ENCODE results near the gene TJP1.

The TJP1 gene

GRCh38 chr15:29728418-29728817 lies 93.8 kb downstream of the TJP1 start:
- no peak for TF ChIP-seq CTCF (IDR thresholded peaks at IDR 0.05; ENCODE audit: low read depth, low read length, missing control alignments)

DNA sequence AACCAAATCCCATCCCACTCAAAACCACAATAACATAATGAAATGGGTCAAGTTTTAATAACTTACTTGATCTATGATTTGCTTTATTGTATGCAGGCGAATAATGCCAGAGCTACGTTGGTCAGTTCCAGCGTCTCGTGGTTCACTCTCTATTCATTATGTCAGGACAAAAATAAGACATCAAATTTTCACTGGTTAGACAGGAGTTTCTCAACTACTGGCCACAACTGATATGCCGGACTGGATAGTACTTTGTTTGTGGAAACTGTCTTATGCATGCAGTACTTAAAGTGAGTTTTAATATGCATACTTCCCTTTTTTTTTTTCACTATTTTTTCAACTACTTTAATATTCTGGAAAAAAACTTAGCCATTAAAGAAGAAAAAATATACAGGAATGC lies 94.4 kb downstream of the TJP1 start:
- H3K4me3 ChIP-seq (ENCODE audit: low read depth, low read length): no peak overlapping the region
- TF ChIP-seq CTCF (IDR thresholded peaks at IDR 0.05; ENCODE audit: low read depth, low read length, missing control alignments): no peak
- DNase-seq (ENCODE audit: low read depth): no peak

More at GRCh38 chr15:29728418-29728817, 93.8 kb downstream of the TJP1 start:
- H3K4me3 ChIP-seq (ENCODE audit: low read depth, low read length): no peak overlapping the region
- DNase-seq (ENCODE audit: low read depth): no peak

- no peak for DNase-seq (ENCODE audit: low read depth)
- TF ChIP-seq CTCF (IDR thresholded peaks at IDR 0.05; ENCODE audit: low read depth, low read length, missing control alignments): no peak
- H3K4me3 ChIP-seq (ENCODE audit: low read depth, low read length): no peak overlapping the region
Measured at GRCh38 chr15:29726553-29726952, 95.7 kb downstream of the TJP1 start.

DNA sequence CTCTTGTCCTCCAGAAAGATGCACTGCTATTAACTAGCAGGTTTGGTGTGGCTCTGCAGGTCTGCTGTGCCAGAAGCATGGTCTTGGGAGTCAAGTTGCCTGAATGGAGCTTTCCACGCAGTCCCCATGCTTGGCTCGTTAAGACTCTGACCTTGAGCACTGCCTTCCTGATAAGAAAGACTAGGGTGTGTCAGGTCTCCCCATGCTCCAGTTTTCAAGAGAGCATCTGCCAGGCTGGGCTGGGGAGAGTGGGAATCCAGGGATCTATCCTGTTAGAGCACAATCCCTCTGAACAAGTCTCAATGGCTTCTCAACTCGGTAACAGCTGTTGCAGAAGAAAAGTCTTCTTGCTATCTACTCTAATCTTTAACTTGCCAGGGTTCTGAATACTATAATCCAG lies 98.2 kb downstream of the TJP1 start:
- TF ChIP-seq CTCF (IDR thresholded peaks at IDR 0.05; ENCODE audit: low read depth, low read length, missing control alignments): no peak
- no peak for DNase-seq (ENCODE audit: low read depth)
- no peak overlapping the region for H3K4me3 ChIP-seq (ENCODE audit: low read depth, low read length)

DNA sequence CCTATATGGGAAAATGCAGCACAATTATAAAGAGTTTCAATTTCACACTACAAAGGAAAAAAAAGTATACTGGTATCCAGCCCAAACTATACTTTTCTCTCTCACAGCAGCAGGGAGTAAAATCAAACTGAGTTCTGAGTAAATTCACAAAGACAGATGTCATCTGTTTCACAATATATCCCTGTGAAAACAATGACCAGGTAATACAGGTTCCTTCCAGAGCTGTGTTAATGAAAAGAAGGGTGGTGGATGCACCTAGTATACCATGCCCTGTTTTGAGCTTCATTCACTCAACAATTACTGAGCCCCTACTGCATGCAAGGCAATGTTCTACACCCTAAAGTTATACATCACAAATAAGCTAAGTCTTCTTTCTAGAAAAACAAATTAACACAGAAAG lies 108.5 kb downstream of the TJP1 start:
- no peak for TF ChIP-seq CTCF (IDR thresholded peaks at IDR 0.05; ENCODE audit: low read depth, low read length, missing control alignments)
- DNase-seq (ENCODE audit: low read depth): no peak
- no peak overlapping the region for H3K4me3 ChIP-seq (ENCODE audit: low read depth, low read length)

GRCh38 chr15:29712149-29712885 lies 110.0 kb downstream of the TJP1 start:
- TF ChIP-seq CTCF (IDR thresholded peaks at IDR 0.05; ENCODE audit: low read depth, low read length, missing control alignments): no peak
- no peak for DNase-seq (ENCODE audit: low read depth)
- no peak overlapping the region for H3K4me3 ChIP-seq (ENCODE audit: low read depth, low read length)

DNA sequence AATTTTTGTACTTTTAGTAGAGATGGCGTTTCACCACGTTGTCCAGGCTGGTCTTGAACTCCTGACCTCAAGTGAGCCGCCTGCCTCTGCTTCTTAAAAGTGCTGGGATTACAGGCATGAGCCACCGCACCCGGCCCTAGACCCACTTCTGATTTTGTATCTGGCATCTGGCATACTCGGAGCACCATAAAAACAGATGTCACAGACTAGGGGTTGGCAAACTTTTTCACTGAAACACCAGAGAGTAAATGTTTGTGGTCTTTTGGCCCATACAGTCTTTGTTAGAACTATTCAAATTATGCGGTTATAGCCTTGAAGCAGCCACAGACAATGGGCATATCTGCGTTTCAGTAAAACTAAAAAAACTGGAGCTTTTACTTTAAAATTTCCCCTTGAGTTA lies 110.7 kb downstream of the TJP1 start:
- TF ChIP-seq CTCF (IDR thresholded peaks at IDR 0.05; ENCODE audit: low read depth, low read length, missing control alignments): no peak
- no peak for DNase-seq (ENCODE audit: low read depth)
- H3K4me3 ChIP-seq (ENCODE audit: low read depth, low read length): no peak overlapping the region
